K562 (cell line): ENCODE measurements around the gene CAPS. TPM values are rescaled to one million over a fixed set of nuclear protein-coding genes. Genes with fewer than 3 reads are reported as not detected.

ENCODE experiments used
- ATF1 ChIP-seq, 2 experiments: fragments of 450-650 bp in 1 of 2; IDR thresholded peaks; 2 replicates each; pipeline ENCODE4 v1.6.1; 2016; ENCODE audit warnings: missing compliant biosample characterization in 1 of 2, missing genetic modification characterization in 1 of 2
- CCNT2 ChIP-seq: IDR thresholded peaks from 2 replicates; pipeline ENCODE4 v1.6.1; 2011; ENCODE audit warnings: borderline replicate concordance, low read depth, mild to moderate bottlenecking, moderate library complexity, mixed read lengths, low read length; ENCODE audit not compliant: insufficient read length; ENCODE audit errors: extremely low read depth
- FIP1L1 ChIP-seq: fragments of 200-400 bp; formaldehyde crosslinking; IDR thresholded peaks from 2 replicates; pipeline ENCODE4 v1.6.1; 2018; ENCODE audit warnings: mild to moderate bottlenecking, low read depth, low read length; ENCODE audit not compliant: poor library complexity, severe bottlenecking
- HIVEP1 ChIP-seq: fragments of 250-450 bp; sonication (Bioruptor Pico); IDR thresholded peaks from 2 replicates; pipeline ENCODE4 v1.4.0; 2020; ENCODE audit warnings: mild to moderate bottlenecking
- HMG20A ChIP-seq: fragments of 450-650 bp; formaldehyde crosslinking; conservative IDR thresholded peaks from 2 replicates; pipeline ENCODE4 v1.4.0; 2020; ENCODE audit warnings: mild to moderate bottlenecking, mixed read lengths
- NFRKB ChIP-seq: fragments of 450-650 bp; IDR thresholded peaks from 2 replicates; pipeline ENCODE4 v1.6.1; 2016; ENCODE audit warnings: low read depth
- PCBP1 ChIP-seq: fragments of 200-400 bp; formaldehyde crosslinking; IDR thresholded peaks from 2 replicates; pipeline ENCODE4 v1.6.1; 2018; ENCODE audit warnings: mild to moderate bottlenecking, low read depth, low read length; ENCODE audit not compliant: poor library complexity, severe bottlenecking
- RAD21 ChIP-seq, 2 experiments: fragments of 250-450 bp in 1 of 2; fragments of 450-650 bp in 1 of 2; sonication (Bioruptor Pico) in 1 of 2; formaldehyde crosslinking in 1 of 2; IDR thresholded peaks in 1 of 2; conservative IDR thresholded peaks in 1 of 2; 2 replicates each; pipeline versions ENCODE4 v1.4.0 to v1.8.0; 2020 to 2022; ENCODE audit warnings: mild to moderate bottlenecking in 2 of 2, moderate library complexity in 1 of 2
- RFX1 ChIP-seq: fragments of 450-650 bp; IDR thresholded peaks from 2 replicates; pipeline ENCODE4 v1.6.1; 2016; ENCODE audit warnings: mild to moderate bottlenecking, moderate library complexity
- SUPT5H ChIP-seq: fragments of 450-650 bp; IDR thresholded peaks from 2 replicates; pipeline ENCODE4 v1.6.1; 2016
- TAF1 ChIP-seq: IDR thresholded peaks from 2 replicates; pipeline ENCODE4 v1.6.1; 2011; ENCODE audit warnings: mild to moderate bottlenecking, low read length, moderate library complexity; ENCODE audit not compliant: insufficient read depth, control insufficient read depth, severe bottlenecking; ENCODE audit errors: extremely low read depth
- TBL1XR1 ChIP-seq, 2 experiments: IDR thresholded peaks; 2 replicates each; pipeline ENCODE4 v1.6.1; 2012; ENCODE audit warnings: improper control_type of control experiment in 2 of 2, low read length in 2 of 2, mild to moderate bottlenecking in 1 of 2
- YY1 ChIP-seq, 3 experiments: IDR thresholded peaks; 2 replicates each; pipeline ENCODE4 v1.6.1; 2011; ENCODE audit warnings: low read length in 2 of 3, mild to moderate bottlenecking in 2 of 3, moderate library complexity in 2 of 3, borderline replicate concordance in 1 of 3, control low read depth in 1 of 3, low read depth in 1 of 3; ENCODE audit not compliant: insufficient read depth in 3 of 3, insufficient replicate concordance in 2 of 3, control insufficient read depth in 1 of 3, insufficient read length in 1 of 3; ENCODE audit errors: extremely low read depth in 1 of 3
- ZBTB7A ChIP-seq: IDR thresholded peaks from 2 replicates; pipeline ENCODE4 v1.6.1; 2011; ENCODE audit warnings: low read depth, mild to moderate bottlenecking, low read length, moderate library complexity, borderline replicate concordance; ENCODE audit not compliant: control insufficient read depth
- ZNF184 ChIP-seq: sonication (generic); formaldehyde crosslinking; IDR thresholded peaks from 2 replicates; pipeline ENCODE4 v1.5.0; 2020; ENCODE audit warnings: missing genetic modification reagents
- polyA plus RNA-seq, 8 experiments: library from polyadenylated mRNA; depleted of rRNA in 4 of 8; stranded (reverse) in 5 of 8; unstranded in 3 of 8; fragments of >200 nt; fragmentation: Nextera tagmentation in 2 of 8; fragmentation: Illumina TruSeq in 1 of 8; extraction: Ambion mirVana in 2 of 8; extraction: Trizol in 1 of 8; gene quantifications; 2 replicates each; pipeline versions ENCODE4 v1.2.1 to v1.2.3, GENCODE V29; 2011 to 2014; ENCODE audit warnings: inconsistent platforms in 1 of 8, missing spikeins in 1 of 8
- total RNA-seq, 7 experiments: library from RNA; depleted of rRNA in 6 of 7; stranded (reverse); fragments of >200 nt in 6 of 7; fragmentation: Illumina TruSeq in 2 of 7; extraction: Trizol in 2 of 7; gene quantifications; 2 replicates each; pipeline versions ENCODE4 v1.2.1 to v1.2.3, GENCODE V29; 2011 to 2021; ENCODE audit warnings: low replicate concordance in 1 of 7
- TF ChIP-seq, protein P1 (sequence below), 2 experiments: fragments of 450-650 bp in 1 of 2; sonication (generic) in 1 of 2; formaldehyde crosslinking in 1 of 2; IDR thresholded peaks in 1 of 2; conservative IDR thresholded peaks in 1 of 2; 2 replicates each; pipeline versions ENCODE4 v1.6.1 to v1.8.1; 2016 to 2023; ENCODE audit warnings: mild to moderate bottlenecking in 2 of 2, moderate library complexity in 2 of 2, inconsistent platforms in 1 of 2, missing genetic modification reagents in 1 of 2
- TF ChIP-seq, protein P2 (sequence below): fragments of 200-400 bp; formaldehyde crosslinking; IDR thresholded peaks from 2 replicates; pipeline ENCODE4 v1.6.1; 2017; ENCODE audit warnings: mild to moderate bottlenecking, low read depth, low read length, moderate library complexity
- TF ChIP-seq, protein P3 (sequence below), 2 experiments: fragments of 450-650 bp; IDR thresholded peaks; 2 replicates each; pipeline ENCODE4 v1.6.1; 2016

Gene CAPS
- total and polyA plus RNA-seq, 9 of the 15 experiments (the other 6 are each of a cell fraction or from before 2014, with no cell fraction given) = 0.15 to 4.0 (median 0.91) TPM

DNA sequence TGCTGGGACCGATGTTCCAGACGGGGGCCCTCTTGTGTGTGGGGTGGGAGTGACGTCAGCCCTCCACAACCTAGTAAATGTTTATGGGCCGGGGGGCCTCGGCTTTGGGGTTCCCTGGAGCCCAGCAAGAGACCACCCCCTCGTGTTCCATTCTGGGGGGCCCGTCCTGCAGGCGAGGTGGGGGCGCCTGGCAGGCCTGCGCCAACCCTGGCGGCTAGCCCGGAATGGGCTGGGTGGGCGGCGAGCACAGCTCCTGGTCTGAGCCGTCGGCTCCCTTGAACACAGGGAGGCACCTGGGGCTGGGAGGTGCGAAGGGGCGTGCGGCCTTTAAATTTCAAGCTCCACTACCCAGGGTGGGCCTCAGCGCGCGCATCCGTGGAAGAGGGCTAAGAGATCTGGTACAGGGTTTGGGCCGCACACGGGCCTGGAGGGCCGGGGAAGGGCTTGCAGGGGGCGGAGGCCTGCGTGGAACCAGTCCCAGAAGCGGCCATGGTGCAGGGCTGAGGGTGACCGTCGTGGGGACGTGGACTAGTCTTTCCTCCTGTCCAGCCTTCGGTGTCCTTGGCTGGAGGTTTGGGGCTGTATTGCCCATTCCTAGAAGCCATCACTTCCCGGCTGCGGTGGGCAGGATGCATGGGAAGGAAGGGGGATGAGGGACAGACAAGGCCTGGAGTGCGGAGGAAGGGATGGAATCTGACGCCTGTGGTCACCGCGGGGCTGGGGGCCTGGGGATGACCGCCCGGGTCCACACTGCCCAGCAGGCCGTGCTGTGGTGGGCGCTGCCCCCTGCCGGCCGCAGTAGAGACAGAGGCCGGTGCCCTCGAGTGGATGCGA, 21.9 kb upstream of the CAPS start (continued):
- peak; percentile 36; the same call in 1 of the 2 replicates for TF ChIP-seq ZBTB7A
- TF ChIP-seq CCNT2 = peak; percentile 41
- TF ChIP-seq NFRKB = no peak
- no peak for TF ChIP-seq RFX1
- no peak for TF ChIP-seq HIVEP1 (CRISPR knock-in tag)
- no peak for TF ChIP-seq ZNF184 (CRISPR knock-in tag)
- peak; percentile 43 for TF ChIP-seq FIP1L1
- peak; percentile 5 for TF ChIP-seq PCBP1
- TF ChIP-seq, protein P1, sequence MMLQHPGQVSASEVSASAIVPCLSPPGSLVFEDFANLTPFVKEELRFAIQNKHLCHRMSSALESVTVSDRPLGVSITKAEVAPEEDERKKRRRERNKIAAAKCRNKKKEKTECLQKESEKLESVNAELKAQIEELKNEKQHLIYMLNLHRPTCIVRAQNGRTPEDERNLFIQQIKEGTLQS (IDR thresholded peaks at IDR 0.05) = 0 out of 2 replicates have a peak, but pooled peaks have one; percentile 40
- TF ChIP-seq, protein P1 (CRISPR knock-in tag; conservative IDR thresholded peaks at IDR 0.05) = no peak
- peak in 1 of 3 experiments; percentile 8 for TF ChIP-seq YY1 (IDR thresholded peaks at IDR 0.05; ENCODE audit: borderline replicate concordance in 1 of 3, control insufficient read depth in 1 of 3, extremely low read depth in 1 of 3, insufficient read depth in 3 of 3, insufficient read length in 1 of 3, insufficient replicate concordance in 2 of 3, low read depth in 1 of 3, low read length in 2 of 3)
- TF ChIP-seq, protein P2, sequence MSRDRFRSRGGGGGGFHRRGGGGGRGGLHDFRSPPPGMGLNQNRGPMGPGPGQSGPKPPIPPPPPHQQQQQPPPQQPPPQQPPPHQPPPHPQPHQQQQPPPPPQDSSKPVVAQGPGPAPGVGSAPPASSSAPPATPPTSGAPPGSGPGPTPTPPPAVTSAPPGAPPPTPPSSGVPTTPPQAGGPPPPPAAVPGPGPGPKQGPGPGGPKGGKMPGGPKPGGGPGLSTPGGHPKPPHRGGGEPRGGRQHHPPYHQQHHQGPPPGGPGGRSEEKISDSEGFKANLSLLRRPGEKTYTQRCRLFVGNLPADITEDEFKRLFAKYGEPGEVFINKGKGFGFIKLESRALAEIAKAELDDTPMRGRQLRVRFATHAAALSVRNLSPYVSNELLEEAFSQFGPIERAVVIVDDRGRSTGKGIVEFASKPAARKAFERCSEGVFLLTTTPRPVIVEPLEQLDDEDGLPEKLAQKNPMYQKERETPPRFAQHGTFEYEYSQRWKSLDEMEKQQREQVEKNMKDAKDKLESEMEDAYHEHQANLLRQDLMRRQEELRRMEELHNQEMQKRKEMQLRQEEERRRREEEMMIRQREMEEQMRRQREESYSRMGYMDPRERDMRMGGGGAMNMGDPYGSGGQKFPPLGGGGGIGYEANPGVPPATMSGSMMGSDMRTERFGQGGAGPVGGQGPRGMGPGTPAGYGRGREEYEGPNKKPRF = no peak
- TF ChIP-seq, protein P3, sequence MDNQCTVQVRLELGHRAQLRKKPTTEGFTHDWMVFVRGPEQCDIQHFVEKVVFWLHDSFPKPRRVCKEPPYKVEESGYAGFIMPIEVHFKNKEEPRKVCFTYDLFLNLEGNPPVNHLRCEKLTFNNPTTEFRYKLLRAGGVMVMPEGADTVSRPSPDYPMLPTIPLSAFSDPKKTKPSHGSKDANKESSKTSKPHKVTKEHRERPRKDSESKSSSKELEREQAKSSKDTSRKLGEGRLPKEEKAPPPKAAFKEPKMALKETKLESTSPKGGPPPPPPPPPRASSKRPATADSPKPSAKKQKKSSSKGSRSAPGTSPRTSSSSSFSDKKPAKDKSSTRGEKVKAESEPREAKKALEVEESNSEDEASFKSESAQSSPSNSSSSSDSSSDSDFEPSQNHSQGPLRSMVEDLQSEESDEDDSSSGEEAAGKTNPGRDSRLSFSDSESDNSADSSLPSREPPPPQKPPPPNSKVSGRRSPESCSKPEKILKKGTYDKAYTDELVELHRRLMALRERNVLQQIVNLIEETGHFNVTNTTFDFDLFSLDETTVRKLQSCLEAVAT (IDR thresholded peaks at IDR 0.05) = no peak
- TF ChIP-seq TBL1XR1 (IDR thresholded peaks at IDR 0.05; ENCODE audit: low read length in 2 of 2) = no peak
- TF ChIP-seq TAF1 = no peak
- peak; percentile 56 to 68 for TF ChIP-seq RAD21 (CRISPR knock-in tag; conservative IDR thresholded peaks at IDR 0.05 in 1 of 2, IDR thresholded peaks at IDR 0.05 in 1 of 2)
- peak; percentile 64 for TF ChIP-seq SUPT5H
- TF ChIP-seq HMG20A (CRISPR knock-in tag) = no peak
- TF ChIP-seq ATF1 (CRISPR knock-in tag; IDR thresholded peaks at IDR 0.05) = no peak
- peak; percentile 23; the same call in 1 of the 2 replicates for TF ChIP-seq ATF1 (tag; IDR thresholded peaks at IDR 0.05)
